Endothelial cell of umbilical vein (primary cell): ENCODE measurements around the gene RPS16. TPM values are rescaled to one million over a fixed set of nuclear protein-coding genes. Genes with fewer than 3 reads are reported as not detected.

Source experiments
- BruUV-seq: library from RNA; stranded (reverse); fragments of 400-500 nt; replicated peaks from 2 replicates; lab custom pipeline; 2021; lab: Mats Ljungman, UMichigan
- CTCF ChIA-PET: fragments of 300-600, 350-600 bp; sonication (Branson Sonifier 250); formaldehyde crosslinking; loops from one replicate; lab custom pipeline; 2021; ENCODE audit warnings: antibody characterized with exemption, inconsistent platforms; lab: Charles Lee
- POLR2A ChIA-PET: fragments of 300-600, 350-600 bp; sonication (Branson Sonifier 250); formaldehyde crosslinking; loops from one replicate; lab custom pipeline; 2021; ENCODE audit warnings: antibody characterized with exemption, inconsistent platforms; lab: Charles Lee
- DNase-seq: peaks from one replicate; pipeline ENCODE4 v3.0.0-alpha.2; 2011; ENCODE audit warnings: low read depth, low spot score
- FAIRE-seq: peaks from 2 replicates; lab custom pipeline; 2011; peaks lifted over from hg19 to GRCh38; lab: Jason Lieb, UNC
- H2AFZ ChIP-seq: 2 replicates; pipeline ENCODE4 v1.6.0; 2012; ENCODE audit warnings: low read depth, low read length, control low read depth, inconsistent platforms
- H3K27ac ChIP-seq: 2 replicates; pipeline ENCODE4 v1.5.1; 2011; ENCODE audit warnings: low read depth, mild to moderate bottlenecking, control low read depth, low read length, moderate library complexity; ENCODE audit not compliant: insufficient read depth
- H3K27me3 ChIP-seq, 2 experiments: 2 replicates each; pipeline versions ENCODE4 v1.6.0 to v1.6.1; 2011; ENCODE audit warnings: low read length in 2 of 2, mixed read lengths in 1 of 2; ENCODE audit not compliant: control insufficient read depth in 2 of 2, insufficient read depth in 2 of 2
- H3K36me3 ChIP-seq, 2 experiments: 2 replicates in 1 of 2; 3 replicates in 1 of 2; pipeline ENCODE4 v1.5.1; 2011; ENCODE audit warnings: low read length in 2 of 2, mild to moderate bottlenecking in 1 of 2, moderate library complexity in 1 of 2; ENCODE audit not compliant: control insufficient read depth in 2 of 2, insufficient read depth in 2 of 2; ENCODE audit errors: extremely low read depth in 1 of 2
- H3K4me1 ChIP-seq: 3 replicates; pipeline ENCODE4 v1.5.1; 2011; ENCODE audit warnings: mild to moderate bottlenecking, low read length; ENCODE audit not compliant: control insufficient read depth, insufficient read depth; ENCODE audit errors: extremely low read depth
- H3K4me2 ChIP-seq: 2 replicates; pipeline ENCODE4 v1.6.1; 2011; ENCODE audit warnings: low read length, control low read depth, mixed read lengths; ENCODE audit not compliant: insufficient read depth
- H3K4me3 ChIP-seq, 3 experiments: fragments of 200-600 bp in 1 of 3; sonication (generic), shearing (Covaris generic) in 1 of 3; replicated peaks in 1 of 3; 2 replicates each; pipeline ENCODE4 v1.5.1; 2011 to 2016; ENCODE audit warnings: control low read depth in 3 of 3, low read length in 3 of 3, mild to moderate bottlenecking in 2 of 3, inconsistent platforms in 1 of 3, low read depth in 1 of 3, moderate library complexity in 1 of 3; ENCODE audit not compliant: insufficient read depth in 1 of 3
- H3K79me2 ChIP-seq: 2 replicates; pipeline ENCODE4 v1.6.0; 2012; ENCODE audit warnings: low read length, inconsistent platforms; ENCODE audit not compliant: control insufficient read depth, insufficient read depth
- H3K9ac ChIP-seq: replicated peaks from 2 replicates; pipeline ENCODE3; 2011; ENCODE audit warnings: low read length, control low read depth; ENCODE audit not compliant: insufficient read depth; ENCODE audit errors: extremely low read depth
- H3K9me1 ChIP-seq: replicated peaks from 3 replicates; pipeline ENCODE4 v1.6.0; 2011; ENCODE audit warnings: mild to moderate bottlenecking, low read length; ENCODE audit not compliant: control insufficient read depth, insufficient read depth; ENCODE audit errors: extremely low read depth
- H3K9me3 ChIP-seq: replicated peaks from 2 replicates; pipeline ENCODE4 v1.5.1; 2012; ENCODE audit warnings: low read length, inconsistent platforms; ENCODE audit not compliant: control insufficient read depth, insufficient read depth
- H4K20me1 ChIP-seq: replicated peaks from 2 replicates; pipeline ENCODE3; 2011; ENCODE audit warnings: mild to moderate bottlenecking, low read length; ENCODE audit not compliant: control insufficient read depth, insufficient read depth; ENCODE audit errors: extremely low read depth
- EZH2 ChIP-seq: IDR thresholded peaks from 2 replicates; pipeline ENCODE4 v1.6.1; 2012; ENCODE audit warnings: borderline replicate concordance, low read depth, mild to moderate bottlenecking, moderate library complexity, low read length, inconsistent platforms; ENCODE audit not compliant: severe bottlenecking
- FOS ChIP-seq: IDR thresholded peaks from 2 replicates; pipeline ENCODE4 v1.6.1; 2011; ENCODE audit warnings: mild to moderate bottlenecking, low read length, moderate library complexity, borderline replicate concordance; ENCODE audit not compliant: insufficient read depth
- GATA2 ChIP-seq: IDR thresholded peaks from 2 replicates; pipeline ENCODE4 v1.7.0; 2011; ENCODE audit warnings: low read depth, mild to moderate bottlenecking, moderate library complexity, mixed read lengths, low read length; ENCODE audit not compliant: insufficient read length, insufficient read depth
- JUN ChIP-seq: IDR thresholded peaks from 2 replicates; pipeline ENCODE4 v1.6.1; 2011; ENCODE audit warnings: borderline replicate concordance, low read depth; ENCODE audit not compliant: insufficient read length, insufficient read depth
- MYC ChIP-seq: IDR thresholded peaks from one replicate; pipeline ENCODE4 v1.6.1; 2011; ENCODE audit warnings: mild to moderate bottlenecking, low read depth, low read length
- POLR2A ChIP-seq: IDR thresholded peaks from 2 replicates; pipeline ENCODE4 v1.6.1; 2012; ENCODE audit warnings: low read depth, mild to moderate bottlenecking, control low read depth, low read length
- POLR2AphosphoS5 ChIP-seq: IDR thresholded peaks from 2 replicates; pipeline ENCODE4 v1.6.1; 2012; ENCODE audit warnings: low read depth, mild to moderate bottlenecking, control low read depth, low read length, moderate library complexity; ENCODE audit not compliant: insufficient read depth
- dilution Hi-C: fragments of 300-500 bp; cut with MboI; formaldehyde crosslinking; loops from one replicate; pipeline ENCODE4 v1.15.0; 2019; ENCODE audit warnings: low sequenced_read_pairs; ENCODE audit not compliant: extremely low pct_ligation_motif_present
- intact Hi-C: fragments of 100-400 bp; cut with micrococcal nuclease; formaldehyde crosslinking; loops from one replicate; pipeline ENCODE4 v1.10.0; 2022
- polyA plus RNA-seq, 4 experiments: library from polyadenylated mRNA; depleted of rRNA in 3 of 4; stranded (reverse) in 3 of 4; unstranded in 1 of 4; fragments of >200 nt; gene quantifications; 2 replicates each; pipeline versions ENCODE4 v1.2.1 to v1.2.3, GENCODE V29; 2011 to 2012; ENCODE audit warnings: missing spikeins in 1 of 4
- total RNA-seq: library from RNA; stranded (reverse); gene quantifications from 2 replicates; pipeline ENCODE4 v1.2.3, GENCODE V29; 2021
- TF ChIP-seq, protein P1 (sequence below): IDR thresholded peaks from 2 replicates; pipeline ENCODE4 v1.6.1; 2011; ENCODE audit not compliant: insufficient read depth, insufficient read length
- TF ChIP-seq, protein P2 (sequence below), 2 donors: IDR thresholded peaks; 1 replicate in 1 of 2; 2 replicates in 1 of 2; pipeline ENCODE4 v1.5.1; 2011; ENCODE audit warnings: low read length in 2 of 2, mild to moderate bottlenecking in 2 of 2, moderate library complexity in 2 of 2, control low read depth in 1 of 2, inconsistent platforms in 1 of 2, low read depth in 1 of 2; ENCODE audit not compliant: insufficient read depth in 1 of 2; ENCODE audit errors: extremely low read depth in 1 of 2

The RPS16 gene
- total and polyA plus RNA-seq, 2 donors (not counting 3 experiments of a cell fraction or from before 2014, with no cell fraction given) = 1,768 to 5,244 TPM

DNA sequence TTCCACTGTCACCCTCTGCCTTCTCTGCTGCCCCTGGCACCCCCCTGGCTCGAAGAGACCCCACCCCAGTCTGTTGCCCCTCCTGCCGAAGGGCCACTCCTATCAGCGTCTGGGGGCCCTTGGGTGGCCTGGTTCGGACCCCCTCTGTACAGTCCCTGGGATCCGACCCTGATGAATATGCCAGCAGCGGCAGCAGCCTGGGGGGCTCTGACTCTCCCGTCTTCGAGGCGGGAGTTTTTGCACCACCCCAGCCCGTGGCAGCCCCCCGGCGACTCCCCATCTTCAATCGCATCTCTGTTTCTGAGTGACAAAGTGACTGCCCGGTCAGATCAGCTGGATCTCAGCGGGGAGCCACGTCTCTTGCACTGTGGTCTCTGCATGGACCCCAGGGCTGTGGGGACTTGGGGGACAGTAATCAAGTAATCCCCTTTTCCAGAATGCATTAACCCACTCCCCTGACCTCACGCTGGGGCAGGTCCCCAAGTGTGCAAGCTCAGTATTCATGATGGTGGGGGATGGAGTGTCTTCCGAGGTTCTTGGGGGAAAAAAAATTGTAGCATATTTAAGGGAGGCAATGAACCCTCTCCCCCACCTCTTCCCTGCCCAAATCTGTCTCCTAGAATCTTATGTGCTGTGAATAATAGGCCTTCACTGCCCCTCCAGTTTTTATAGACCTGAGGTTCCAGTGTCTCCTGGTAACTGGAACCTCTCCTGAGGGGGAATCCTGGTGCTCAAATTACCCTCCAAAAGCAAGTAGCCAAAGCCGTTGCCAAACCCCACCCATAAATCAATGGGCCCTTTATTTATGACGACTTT, 27.1 kb downstream of the RPS16 start:
- TF ChIP-seq, protein P1, sequence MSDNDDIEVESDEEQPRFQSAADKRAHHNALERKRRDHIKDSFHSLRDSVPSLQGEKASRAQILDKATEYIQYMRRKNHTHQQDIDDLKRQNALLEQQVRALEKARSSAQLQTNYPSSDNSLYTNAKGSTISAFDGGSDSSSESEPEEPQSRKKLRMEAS = no peak
- no peak for TF ChIP-seq JUN
- no peak for TF ChIP-seq MYC
- TF ChIP-seq POLR2A = no peak
- TF ChIP-seq FOS = no peak
- TF ChIP-seq POLR2AphosphoS5 = no peak
- TF ChIP-seq, protein P2, sequence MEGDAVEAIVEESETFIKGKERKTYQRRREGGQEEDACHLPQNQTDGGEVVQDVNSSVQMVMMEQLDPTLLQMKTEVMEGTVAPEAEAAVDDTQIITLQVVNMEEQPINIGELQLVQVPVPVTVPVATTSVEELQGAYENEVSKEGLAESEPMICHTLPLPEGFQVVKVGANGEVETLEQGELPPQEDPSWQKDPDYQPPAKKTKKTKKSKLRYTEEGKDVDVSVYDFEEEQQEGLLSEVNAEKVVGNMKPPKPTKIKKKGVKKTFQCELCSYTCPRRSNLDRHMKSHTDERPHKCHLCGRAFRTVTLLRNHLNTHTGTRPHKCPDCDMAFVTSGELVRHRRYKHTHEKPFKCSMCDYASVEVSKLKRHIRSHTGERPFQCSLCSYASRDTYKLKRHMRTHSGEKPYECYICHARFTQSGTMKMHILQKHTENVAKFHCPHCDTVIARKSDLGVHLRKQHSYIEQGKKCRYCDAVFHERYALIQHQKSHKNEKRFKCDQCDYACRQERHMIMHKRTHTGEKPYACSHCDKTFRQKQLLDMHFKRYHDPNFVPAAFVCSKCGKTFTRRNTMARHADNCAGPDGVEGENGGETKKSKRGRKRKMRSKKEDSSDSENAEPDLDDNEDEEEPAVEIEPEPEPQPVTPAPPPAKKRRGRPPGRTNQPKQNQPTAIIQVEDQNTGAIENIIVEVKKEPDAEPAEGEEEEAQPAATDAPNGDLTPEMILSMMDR (IDR thresholded peaks at IDR 0.05; ENCODE audit: extremely low read depth in 1 of 2, insufficient read depth in 1 of 2, low read depth in 1 of 2, low read length in 2 of 2) = no peak
- no peak for TF ChIP-seq GATA2
- TF ChIP-seq EZH2 = no peak
- FAIRE-seq (no peak), DNase-seq (peak; percentile 32)
- H3K9me3 ChIP-seq = no peaks in the 10 kb centered on the region
- H3K36me3 ChIP-seq = no peaks in the 10 kb centered on the region
- CTCF ChIA-PET = interaction anchor here (2.3 to 5.0 kb wide), 2 partner anchors 11 to 17 kb away, joined by 6 to 42 read pairs; partner anchors contain the start of genes MED29 and PAF1
- H3K79me2 ChIP-seq = peaks cover 25% of the 10 kb centered on the region
- POLR2A ChIA-PET = interaction anchor here (0.7 to 2.4 kb wide), 4 partner anchors 11 to 27 kb away, joined by 3 to 10 read pairs (median 3); partner anchors contain the start of genes MED29, PAF1 and RPS16
- intact Hi-C loops = no loop called here
- peak overlapping the region; percentile 92 for H3K9ac ChIP-seq
- peak overlapping the region; percentile 82 for H3K4me2 ChIP-seq
- peak overlapping the region; percentile 32 for H3K27ac ChIP-seq
- H3K4me1 ChIP-seq = peaks cover 45% of the 10 kb centered on the region
- H2AFZ ChIP-seq = no peak overlapping the region
- no peaks in the 10 kb centered on the region for H3K9me1 ChIP-seq
- BruUV-seq = no TSS peak
- H4K20me1 ChIP-seq = no peaks in the 10 kb centered on the region
- dilution Hi-C loops = no loop called here
- no peaks in the 10 kb centered on the region for H3K27me3 ChIP-seq
- peak overlapping the region in 2 of 3 experiments; percentile 24 to 71 for H3K4me3 ChIP-seq
